ENCODE data around the gene NEGR1.
A peak's percentile ranks its signal among the peaks of the same experiment; 100 is the strongest.

NEGR1 gene
- total RNA-seq = 0 reads per million in 3 donors

DNA sequence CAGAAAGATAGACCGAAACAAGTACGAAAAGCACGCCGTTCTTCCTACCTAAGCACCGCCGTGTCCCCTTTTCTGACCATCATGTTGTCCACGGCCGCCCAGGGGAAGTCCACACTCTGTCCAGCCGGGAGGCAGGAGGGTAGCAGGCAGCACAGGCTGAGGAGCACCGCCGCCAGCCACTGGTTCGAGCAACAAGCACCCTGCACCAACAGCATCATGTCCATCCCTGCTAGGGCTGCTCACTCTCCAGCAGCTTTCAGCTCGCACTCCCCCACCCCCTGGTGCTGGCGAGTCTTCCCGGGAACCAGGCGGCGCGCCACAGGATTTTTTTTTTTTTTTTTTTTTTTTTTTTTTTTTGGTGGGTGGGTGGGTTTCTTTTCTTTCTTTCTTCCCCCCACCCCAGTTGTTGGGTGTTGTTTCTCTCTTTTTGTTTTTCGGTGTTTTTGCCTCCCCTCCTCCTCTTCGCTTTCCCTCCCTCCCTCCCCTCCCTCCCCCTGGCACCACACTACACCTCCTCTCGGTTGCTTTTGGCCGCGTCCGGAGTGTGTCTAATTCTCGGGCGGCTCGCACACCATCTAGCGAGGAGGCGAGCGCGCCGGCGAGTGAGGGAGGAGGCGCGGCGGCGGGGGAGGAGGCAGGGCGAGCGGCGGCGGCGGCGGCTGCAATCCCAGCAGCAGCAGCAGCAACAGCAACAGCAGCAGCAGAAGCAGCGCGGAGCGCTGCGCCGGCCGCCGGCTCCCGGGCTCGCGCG, at the start of gene NEGR1:
TSS of gene NEGR1 (minus strand) at position 269 of the 751 bp plus-strand sequence.
- H3K27me3 ChIP-seq (replicated peaks; ENCODE audit: control insufficient read depth, insufficient read depth, low read length, poor library complexity, severe bottlenecking) = no peaks in the 10 kb centered on the region
- H3K9me3 ChIP-seq (ENCODE audit: control insufficient read depth, low read length) = no peaks in the 10 kb centered on the region
- DNase-seq = peak in 1 of 3 donors; percentile 14
- H3K27ac ChIP-seq (ENCODE audit: insufficient read depth, low read length, poor library complexity, severe bottlenecking) = no peak within 1 kb of the TSS
- H3K4me3 ChIP-seq (ENCODE audit: insufficient read depth, low read depth, low read length, poor library complexity, severe bottlenecking) = peak within 1 kb of the TSS; percentile 69
- no peaks in the 10 kb centered on the region for H3K36me3 ChIP-seq (ENCODE audit: control insufficient read depth, insufficient read depth, low read length)
- H3K4me1 ChIP-seq (ENCODE audit: control insufficient read depth, insufficient read depth, low read length, poor library complexity, severe bottlenecking) = no peaks in the 10 kb centered on the region

DNA sequence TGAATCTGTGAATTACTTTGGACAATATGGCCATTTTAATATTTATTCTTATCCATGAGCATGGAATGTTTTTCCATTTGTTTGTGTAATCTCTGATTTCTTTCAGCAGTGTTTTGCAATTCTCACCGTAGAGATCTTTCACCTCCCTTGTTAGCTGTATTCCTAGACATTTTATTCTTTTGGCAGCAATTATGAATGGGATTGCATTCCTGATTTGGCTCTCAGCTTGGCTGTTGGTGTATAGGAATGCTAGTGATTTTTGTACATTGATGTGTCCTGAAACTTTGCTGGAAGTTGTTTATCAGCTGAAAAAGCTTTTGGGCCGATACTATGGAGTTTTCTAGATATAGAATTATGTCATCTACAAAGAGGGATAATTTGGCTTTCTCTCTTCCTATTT, 44.2 kb upstream of the NEGR1 start:
- Histone ChIP-seq H3K4me3 (ENCODE audit: insufficient read depth, low read depth, low read length, poor library complexity, severe bottlenecking) (no peak overlapping the region), H3K27me3 (replicated peaks; ENCODE audit: control insufficient read depth, insufficient read depth, low read length, poor library complexity, severe bottlenecking) (no peaks in the 10 kb centered on the region), H3K4me1 (ENCODE audit: control insufficient read depth, insufficient read depth, low read length, poor library complexity, severe bottlenecking) (no peaks in the 10 kb centered on the region), H3K9me3 (ENCODE audit: control insufficient read depth, low read length) (no peaks in the 10 kb centered on the region), H3K36me3 (ENCODE audit: control insufficient read depth, insufficient read depth, low read length) (no peaks in the 10 kb centered on the region), H3K27ac (ENCODE audit: insufficient read depth, low read length, poor library complexity, severe bottlenecking) (no peak overlapping the region)
- DNase-seq = no peak

DNA sequence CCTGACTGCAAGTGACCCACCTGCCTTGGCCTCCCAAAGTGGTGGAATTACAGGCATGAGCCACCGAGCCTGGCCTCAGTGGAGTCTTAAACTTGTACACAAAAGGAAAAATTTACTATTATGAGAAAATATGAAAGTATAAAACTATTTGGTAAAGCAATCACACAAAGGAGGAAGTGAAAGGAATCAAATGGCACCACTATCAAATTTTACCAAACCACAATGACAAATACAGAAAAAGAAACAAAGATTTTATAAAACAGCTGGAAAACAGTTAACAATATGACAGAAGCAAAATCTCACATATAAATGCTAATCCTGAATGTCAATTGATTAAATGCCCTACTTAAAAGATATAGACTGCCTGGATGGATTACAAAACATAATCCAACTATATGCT, 42.1 kb upstream of the NEGR1 start:
- Histone ChIP-seq H3K4me3 (ENCODE audit: insufficient read depth, low read depth, low read length, poor library complexity, severe bottlenecking) (no peak overlapping the region), H3K27me3 (replicated peaks; ENCODE audit: control insufficient read depth, insufficient read depth, low read length, poor library complexity, severe bottlenecking) (no peaks in the 10 kb centered on the region), H3K36me3 (ENCODE audit: control insufficient read depth, insufficient read depth, low read length) (no peaks in the 10 kb centered on the region), H3K27ac (ENCODE audit: insufficient read depth, low read length, poor library complexity, severe bottlenecking) (no peak overlapping the region), H3K9me3 (ENCODE audit: control insufficient read depth, low read length) (no peaks in the 10 kb centered on the region), H3K4me1 (ENCODE audit: control insufficient read depth, insufficient read depth, low read length, poor library complexity, severe bottlenecking) (no peaks in the 10 kb centered on the region)
- no peak for DNase-seq

DNA sequence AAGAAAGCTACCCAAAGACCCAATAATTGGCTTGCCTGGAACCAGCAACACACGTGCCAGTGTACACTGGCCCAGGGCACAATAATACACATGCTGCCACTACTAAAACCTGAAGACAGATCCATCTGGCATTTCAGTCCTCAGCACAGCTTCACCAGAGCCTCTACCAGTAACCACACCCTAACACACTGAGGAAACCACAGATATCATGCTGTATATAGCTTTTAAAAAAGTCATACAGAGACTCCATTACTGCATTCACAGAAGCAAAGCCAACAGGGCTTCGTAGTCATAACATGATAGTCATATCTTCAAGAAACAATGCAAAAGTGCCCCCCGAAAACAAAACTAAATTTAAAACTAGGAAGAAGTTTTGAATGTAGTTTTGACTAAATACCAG, 40.6 kb upstream of the NEGR1 start:
- Histone ChIP-seq H3K27me3 (replicated peaks; ENCODE audit: control insufficient read depth, insufficient read depth, low read length, poor library complexity, severe bottlenecking) (no peaks in the 10 kb centered on the region), H3K36me3 (ENCODE audit: control insufficient read depth, insufficient read depth, low read length) (no peaks in the 10 kb centered on the region), H3K4me1 (ENCODE audit: control insufficient read depth, insufficient read depth, low read length, poor library complexity, severe bottlenecking) (no peaks in the 10 kb centered on the region), H3K4me3 (ENCODE audit: insufficient read depth, low read depth, low read length, poor library complexity, severe bottlenecking) (no peak overlapping the region), H3K9me3 (ENCODE audit: control insufficient read depth, low read length) (no peaks in the 10 kb centered on the region), H3K27ac (ENCODE audit: insufficient read depth, low read length, poor library complexity, severe bottlenecking) (no peak overlapping the region)
- DNase-seq = no peak

DNA sequence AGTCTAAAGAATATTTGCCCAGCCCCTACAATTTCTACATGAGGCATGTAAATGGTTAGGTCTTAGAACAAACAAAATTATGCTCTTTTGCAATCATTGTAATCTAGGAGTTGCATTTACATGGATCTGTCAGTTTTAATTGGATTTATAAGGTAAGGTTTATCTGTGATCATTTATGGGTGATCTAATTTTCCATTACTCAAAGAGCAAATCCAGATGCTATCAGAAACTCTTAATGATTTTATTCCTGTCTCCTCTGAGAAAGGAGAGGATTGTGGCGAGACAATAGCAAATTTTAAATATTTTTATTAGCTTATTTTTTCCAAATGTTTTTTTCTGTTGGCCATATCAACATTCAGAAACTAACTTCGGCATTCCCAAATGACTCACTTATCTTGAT, 14.2 kb upstream of the NEGR1 start:
- DNase-seq = no peak
- no peak overlapping the region for H3K4me3 ChIP-seq (ENCODE audit: insufficient read depth, low read depth, low read length, poor library complexity, severe bottlenecking)
- no peaks in the 10 kb centered on the region for H3K36me3 ChIP-seq (ENCODE audit: control insufficient read depth, insufficient read depth, low read length)
- no peaks in the 10 kb centered on the region for H3K27me3 ChIP-seq (replicated peaks; ENCODE audit: control insufficient read depth, insufficient read depth, low read length, poor library complexity, severe bottlenecking)
- no peak overlapping the region for H3K27ac ChIP-seq (ENCODE audit: insufficient read depth, low read length, poor library complexity, severe bottlenecking)
- no peaks in the 10 kb centered on the region for H3K4me1 ChIP-seq (ENCODE audit: control insufficient read depth, insufficient read depth, low read length, poor library complexity, severe bottlenecking)
- H3K9me3 ChIP-seq (ENCODE audit: control insufficient read depth, low read length) = no peaks in the 10 kb centered on the region

DNA sequence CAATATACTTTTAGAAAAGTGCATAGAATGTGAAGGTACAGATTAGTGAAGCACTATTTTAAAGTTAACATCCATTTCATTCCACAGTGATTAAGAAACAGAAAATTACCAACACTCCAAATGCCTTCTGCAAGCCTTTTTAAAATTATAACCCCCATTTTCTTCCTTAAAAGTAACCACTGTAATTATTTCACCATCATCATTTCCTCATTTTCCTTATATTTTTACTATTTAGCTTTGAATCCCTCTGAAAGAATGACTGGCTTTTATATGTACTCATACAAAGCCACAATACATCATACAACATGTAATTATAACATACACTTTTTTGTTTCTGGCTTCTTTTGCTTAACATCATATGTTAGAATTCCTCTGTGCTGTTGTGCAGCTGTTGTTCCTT, 6.5 kb upstream of the NEGR1 start:
- DNase-seq = no peak
- H3K9me3 ChIP-seq (ENCODE audit: control insufficient read depth, low read length) = no peaks in the 10 kb centered on the region
- H3K4me3 ChIP-seq (ENCODE audit: insufficient read depth, low read depth, low read length, poor library complexity, severe bottlenecking) = no peak overlapping the region
- no peaks in the 10 kb centered on the region for H3K27me3 ChIP-seq (replicated peaks; ENCODE audit: control insufficient read depth, insufficient read depth, low read length, poor library complexity, severe bottlenecking)
- no peaks in the 10 kb centered on the region for H3K4me1 ChIP-seq (ENCODE audit: control insufficient read depth, insufficient read depth, low read length, poor library complexity, severe bottlenecking)
- H3K36me3 ChIP-seq (ENCODE audit: control insufficient read depth, insufficient read depth, low read length) = no peaks in the 10 kb centered on the region
- no peak overlapping the region for H3K27ac ChIP-seq (ENCODE audit: insufficient read depth, low read length, poor library complexity, severe bottlenecking)

DNA sequence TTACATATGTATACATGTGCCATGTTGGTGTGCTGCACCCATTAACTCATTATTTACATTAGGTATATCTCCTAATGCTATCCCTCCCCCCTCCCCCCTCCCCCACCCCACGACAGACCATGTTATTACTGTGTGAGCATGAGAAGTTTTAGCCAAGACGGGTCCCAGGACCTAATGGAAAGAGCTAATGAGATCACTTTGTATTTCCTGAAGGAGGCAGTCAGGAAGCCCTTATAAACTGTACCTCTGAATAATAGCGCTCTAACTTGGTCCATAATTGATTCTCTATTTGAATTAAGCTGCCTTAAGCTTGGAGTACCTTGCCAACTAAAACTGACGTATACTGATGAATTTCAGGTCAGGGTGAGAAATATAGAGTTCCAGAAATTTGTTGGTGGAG, 4.1 kb upstream of the NEGR1 start:
- no peak for DNase-seq
- H3K27me3 ChIP-seq (replicated peaks; ENCODE audit: control insufficient read depth, insufficient read depth, low read length, poor library complexity, severe bottlenecking) = no peaks in the 10 kb centered on the region
- H3K9me3 ChIP-seq (ENCODE audit: control insufficient read depth, low read length) = no peaks in the 10 kb centered on the region
- H3K36me3 ChIP-seq (ENCODE audit: control insufficient read depth, insufficient read depth, low read length) = no peaks in the 10 kb centered on the region
- H3K4me1 ChIP-seq (ENCODE audit: control insufficient read depth, insufficient read depth, low read length, poor library complexity, severe bottlenecking) = no peaks in the 10 kb centered on the region
- H3K4me3 ChIP-seq (ENCODE audit: insufficient read depth, low read depth, low read length, poor library complexity, severe bottlenecking) = no peak overlapping the region
- no peak overlapping the region for H3K27ac ChIP-seq (ENCODE audit: insufficient read depth, low read length, poor library complexity, severe bottlenecking)

DNA sequence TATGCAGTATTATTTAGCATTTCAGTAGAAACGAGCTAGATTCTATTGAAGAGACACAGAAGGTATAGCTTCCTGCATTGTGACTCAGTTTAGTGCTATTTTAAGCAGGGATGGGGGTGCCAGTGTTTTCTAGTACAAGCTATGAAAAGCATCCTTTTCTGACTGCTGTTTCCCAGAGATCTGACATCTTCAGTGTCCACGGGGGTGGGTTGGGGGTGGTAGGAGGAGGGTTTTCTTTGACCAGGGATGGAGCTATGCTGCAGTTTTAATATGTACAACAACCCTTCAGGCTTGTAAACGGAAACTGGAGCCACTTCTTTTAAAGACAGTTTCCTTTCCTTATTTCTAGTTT, 2.7 kb upstream of the NEGR1 start:
- peak overlapping the region; percentile 69 for H3K4me3 ChIP-seq (ENCODE audit: insufficient read depth, low read depth, low read length, poor library complexity, severe bottlenecking)
- no peaks in the 10 kb centered on the region for H3K9me3 ChIP-seq (ENCODE audit: control insufficient read depth, low read length)
- no peak overlapping the region for H3K27ac ChIP-seq (ENCODE audit: insufficient read depth, low read length, poor library complexity, severe bottlenecking)
- H3K27me3 ChIP-seq (replicated peaks; ENCODE audit: control insufficient read depth, insufficient read depth, low read length, poor library complexity, severe bottlenecking) = no peaks in the 10 kb centered on the region
- no peak for DNase-seq
- H3K4me1 ChIP-seq (ENCODE audit: control insufficient read depth, insufficient read depth, low read length, poor library complexity, severe bottlenecking) = no peaks in the 10 kb centered on the region
- no peaks in the 10 kb centered on the region for H3K36me3 ChIP-seq (ENCODE audit: control insufficient read depth, insufficient read depth, low read length)

DNA sequence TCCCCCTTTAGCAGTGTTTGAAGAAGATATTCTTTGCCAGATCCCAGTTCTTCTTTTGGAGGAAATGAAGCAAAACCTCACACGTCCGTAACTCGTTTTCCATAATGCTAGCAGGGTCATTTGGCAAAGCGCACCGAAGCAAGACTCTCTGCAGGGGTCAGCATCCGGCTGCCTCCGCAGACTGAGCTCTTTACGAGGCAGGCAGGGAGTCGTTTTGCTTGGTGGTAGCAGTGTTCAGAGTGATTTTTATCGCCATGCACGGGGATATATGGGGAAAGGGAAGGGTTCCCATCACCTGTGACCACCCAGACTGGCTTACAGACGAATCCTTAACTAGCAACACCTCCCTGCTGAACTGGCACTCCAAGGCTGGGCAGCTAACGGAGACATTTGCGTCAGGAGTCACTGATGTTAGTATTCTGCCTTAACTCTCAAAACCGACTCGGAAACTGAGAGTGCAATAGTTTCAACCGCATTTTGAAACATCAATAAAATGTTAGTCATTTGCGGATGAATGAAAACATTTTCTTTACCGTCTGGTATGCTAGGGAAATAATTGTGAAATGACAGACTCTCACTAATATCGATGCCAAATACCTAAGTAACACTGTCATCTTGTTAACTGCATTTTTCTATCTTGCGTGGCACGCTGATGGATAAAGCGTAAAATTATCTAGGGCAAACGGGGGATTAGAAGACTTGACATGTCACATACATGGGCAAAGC, 2.2 kb upstream of the NEGR1 start:
- Histone ChIP-seq H3K9me3 (ENCODE audit: control insufficient read depth, low read length) (no peaks in the 10 kb centered on the region), H3K27me3 (replicated peaks; ENCODE audit: control insufficient read depth, insufficient read depth, low read length, poor library complexity, severe bottlenecking) (no peaks in the 10 kb centered on the region), H3K4me3 (ENCODE audit: insufficient read depth, low read depth, low read length, poor library complexity, severe bottlenecking) (peak overlapping the region; percentile 69), H3K36me3 (ENCODE audit: control insufficient read depth, insufficient read depth, low read length) (no peaks in the 10 kb centered on the region), H3K4me1 (ENCODE audit: control insufficient read depth, insufficient read depth, low read length, poor library complexity, severe bottlenecking) (no peaks in the 10 kb centered on the region), H3K27ac (ENCODE audit: insufficient read depth, low read length, poor library complexity, severe bottlenecking) (no peak overlapping the region)
- no peak for DNase-seq

DNA sequence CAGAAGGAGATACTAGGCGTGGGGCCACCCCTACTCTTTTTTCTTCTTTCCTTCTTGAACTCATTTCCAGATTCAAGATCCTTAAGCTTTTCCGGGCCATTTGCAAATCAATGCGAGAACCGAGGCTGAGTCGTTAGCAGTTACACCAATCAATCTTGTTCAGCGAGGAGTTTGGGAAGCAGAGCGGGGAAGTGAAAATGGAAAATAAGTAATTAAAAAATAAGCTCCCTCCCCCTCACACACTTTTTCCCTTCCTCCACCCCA, 1.7 kb upstream of the NEGR1 start:
- Histone ChIP-seq H3K27ac (ENCODE audit: insufficient read depth, low read length, poor library complexity, severe bottlenecking) (no peak overlapping the region), H3K4me1 (ENCODE audit: control insufficient read depth, insufficient read depth, low read length, poor library complexity, severe bottlenecking) (no peaks in the 10 kb centered on the region), H3K36me3 (ENCODE audit: control insufficient read depth, insufficient read depth, low read length) (no peaks in the 10 kb centered on the region), H3K27me3 (replicated peaks; ENCODE audit: control insufficient read depth, insufficient read depth, low read length, poor library complexity, severe bottlenecking) (no peaks in the 10 kb centered on the region), H3K9me3 (ENCODE audit: control insufficient read depth, low read length) (no peaks in the 10 kb centered on the region), H3K4me3 (ENCODE audit: insufficient read depth, low read depth, low read length, poor library complexity, severe bottlenecking) (peak overlapping the region; percentile 69)
- no peak for DNase-seq

Data from effector memory CD4-positive, alpha-beta T cell (primary cell).